HG03432 (cell line): Measurements from ENCODE around the gene PAIP1.
"Not testable (repeated sequence)": the region's sequence is repeated elsewhere in the genome, so short reads cannot be mapped to it uniquely, and the experiment has no call there.

Experiments used
- ATAC-seq: cut with Tn5 transposase; IDR thresholded peaks from one replicate; pipeline ENCODE4 v1.9.1; 2021; ENCODE audit warnings: mild to moderate bottlenecking, moderate library complexity; ENCODE audit not compliant: unreplicated experiment

The PAIP1 gene, protein sequence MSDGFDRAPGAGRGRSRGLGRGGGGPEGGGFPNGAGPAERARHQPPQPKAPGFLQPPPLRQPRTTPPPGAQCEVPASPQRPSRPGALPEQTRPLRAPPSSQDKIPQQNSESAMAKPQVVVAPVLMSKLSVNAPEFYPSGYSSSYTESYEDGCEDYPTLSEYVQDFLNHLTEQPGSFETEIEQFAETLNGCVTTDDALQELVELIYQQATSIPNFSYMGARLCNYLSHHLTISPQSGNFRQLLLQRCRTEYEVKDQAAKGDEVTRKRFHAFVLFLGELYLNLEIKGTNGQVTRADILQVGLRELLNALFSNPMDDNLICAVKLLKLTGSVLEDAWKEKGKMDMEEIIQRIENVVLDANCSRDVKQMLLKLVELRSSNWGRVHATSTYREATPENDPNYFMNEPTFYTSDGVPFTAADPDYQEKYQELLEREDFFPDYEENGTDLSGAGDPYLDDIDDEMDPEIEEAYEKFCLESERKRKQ

DNA sequence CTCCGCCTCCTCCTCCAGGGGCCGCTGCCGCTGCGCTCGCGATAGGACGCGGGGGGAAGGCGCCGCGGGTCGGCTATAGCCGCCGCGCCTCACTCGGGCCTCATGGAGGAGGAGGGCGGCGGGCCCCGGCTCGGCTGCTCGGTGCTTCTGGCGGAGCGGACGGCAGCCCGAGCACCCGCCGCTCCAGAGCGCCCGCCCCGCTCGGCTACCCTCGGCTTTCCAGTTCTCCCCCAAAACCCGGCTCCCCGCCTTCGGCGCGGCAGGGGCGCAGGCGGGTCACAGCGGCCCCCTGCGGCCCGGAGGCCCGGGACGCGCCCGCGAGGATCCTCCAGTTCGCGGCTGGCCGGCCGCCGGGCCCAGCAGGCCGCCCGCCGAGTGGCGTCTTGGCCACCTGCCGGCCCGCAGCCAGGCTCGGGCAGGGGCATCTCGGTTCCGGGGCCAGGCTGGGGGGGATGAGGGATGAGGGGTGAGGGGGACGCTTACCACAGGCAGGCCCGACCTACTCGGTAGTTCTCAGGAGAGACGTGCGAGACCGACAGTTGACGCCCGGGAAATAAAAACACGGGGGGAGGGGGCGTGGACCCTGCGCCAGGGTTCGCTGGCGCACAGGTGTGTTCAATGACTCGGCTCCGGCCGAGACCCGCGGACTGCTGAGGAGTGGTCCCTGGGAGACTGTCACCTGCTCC, at the start of gene PAIP1:
PAIP1 (minus strand) TSS at position 221 of the 686 bp plus-strand sequence. CDS start 231 bp downstream, outside the sequence.
- ATAC-seq: peak; percentile 80

DNA sequence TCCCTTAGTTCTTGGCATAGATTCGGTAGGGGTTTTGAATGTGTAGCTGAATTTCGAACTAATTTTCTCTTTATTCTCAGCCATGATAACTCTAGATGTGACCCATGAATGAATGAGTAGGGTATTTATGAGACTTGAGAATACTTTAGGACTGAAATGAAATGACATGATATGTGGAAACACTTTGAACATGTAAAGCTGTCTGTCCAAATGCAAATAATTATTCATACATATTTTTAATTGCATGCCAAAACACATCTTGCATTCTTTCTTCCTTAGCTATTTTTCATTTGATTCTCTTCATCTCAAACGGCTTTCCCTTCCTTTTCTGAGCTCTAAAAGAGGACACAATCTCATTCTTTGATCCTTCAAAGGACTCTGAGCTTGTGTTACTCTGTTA, 49.5 kb upstream of the PAIP1 start:
- ATAC-seq: no peak

DNA sequence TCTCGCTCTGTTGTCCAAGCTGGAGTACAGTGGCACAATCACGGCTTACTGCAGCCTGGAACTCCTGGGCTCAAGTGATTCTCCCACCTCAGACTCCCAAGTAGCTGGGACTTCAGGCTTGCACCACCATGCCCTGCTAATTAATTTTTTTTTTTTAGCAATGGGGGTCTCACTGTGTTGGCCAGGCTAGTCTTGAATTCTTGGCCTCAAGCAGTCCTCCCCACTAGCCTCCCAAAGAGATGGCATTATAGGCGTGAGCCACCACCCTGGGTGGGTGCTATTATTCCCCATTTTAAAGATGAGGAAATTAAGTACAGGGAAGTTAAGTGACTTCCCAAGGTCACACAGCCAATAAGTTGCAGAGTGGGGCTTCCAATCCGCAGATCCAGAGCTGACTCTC, 47.8 kb upstream of the PAIP1 start:
- ATAC-seq: no peak

DNA sequence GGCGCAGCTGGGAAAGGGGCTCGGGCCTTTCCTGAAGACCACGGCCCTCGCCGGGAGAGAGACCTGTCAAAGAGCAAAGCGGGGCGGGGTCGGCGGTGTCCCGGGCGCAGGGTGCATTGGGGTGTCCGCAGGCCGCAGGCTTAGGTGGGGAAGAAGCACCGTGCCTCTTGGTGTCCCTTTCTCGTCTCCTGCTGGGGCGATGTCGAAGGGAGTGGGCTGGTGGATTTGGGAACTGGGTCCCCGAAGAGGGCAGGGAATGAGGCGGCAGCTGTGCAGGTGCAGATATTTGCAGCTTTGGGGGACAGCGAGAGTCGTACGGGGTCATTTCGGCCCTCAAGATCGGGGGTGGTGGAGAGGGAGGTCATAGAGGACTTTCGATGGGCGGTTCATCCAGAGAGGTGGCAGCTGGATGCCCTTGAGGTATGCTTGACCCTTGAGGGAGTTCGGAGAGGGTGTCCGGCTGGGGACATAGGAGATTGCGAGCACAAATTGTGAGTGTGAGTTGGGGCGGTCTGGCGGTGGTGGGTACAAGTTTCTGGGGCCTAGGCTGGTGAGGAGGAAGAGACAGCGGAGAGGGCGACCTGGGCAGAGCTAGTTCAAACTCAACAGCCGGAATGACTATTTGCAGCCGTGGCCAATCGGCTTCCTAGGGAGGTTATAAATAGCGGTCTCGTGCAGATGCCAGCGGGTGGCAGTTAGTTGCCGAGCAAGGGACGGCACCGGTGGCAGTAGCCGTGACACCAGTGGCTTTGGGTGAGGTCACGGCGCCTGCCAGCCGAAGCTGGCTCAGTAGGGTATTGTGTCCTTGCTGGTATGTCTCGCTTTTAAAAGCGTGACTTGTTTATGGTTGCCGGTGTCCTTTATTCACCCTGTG, 46.7 kb upstream of the PAIP1 start:
- peak; percentile 62 for ATAC-seq

DNA sequence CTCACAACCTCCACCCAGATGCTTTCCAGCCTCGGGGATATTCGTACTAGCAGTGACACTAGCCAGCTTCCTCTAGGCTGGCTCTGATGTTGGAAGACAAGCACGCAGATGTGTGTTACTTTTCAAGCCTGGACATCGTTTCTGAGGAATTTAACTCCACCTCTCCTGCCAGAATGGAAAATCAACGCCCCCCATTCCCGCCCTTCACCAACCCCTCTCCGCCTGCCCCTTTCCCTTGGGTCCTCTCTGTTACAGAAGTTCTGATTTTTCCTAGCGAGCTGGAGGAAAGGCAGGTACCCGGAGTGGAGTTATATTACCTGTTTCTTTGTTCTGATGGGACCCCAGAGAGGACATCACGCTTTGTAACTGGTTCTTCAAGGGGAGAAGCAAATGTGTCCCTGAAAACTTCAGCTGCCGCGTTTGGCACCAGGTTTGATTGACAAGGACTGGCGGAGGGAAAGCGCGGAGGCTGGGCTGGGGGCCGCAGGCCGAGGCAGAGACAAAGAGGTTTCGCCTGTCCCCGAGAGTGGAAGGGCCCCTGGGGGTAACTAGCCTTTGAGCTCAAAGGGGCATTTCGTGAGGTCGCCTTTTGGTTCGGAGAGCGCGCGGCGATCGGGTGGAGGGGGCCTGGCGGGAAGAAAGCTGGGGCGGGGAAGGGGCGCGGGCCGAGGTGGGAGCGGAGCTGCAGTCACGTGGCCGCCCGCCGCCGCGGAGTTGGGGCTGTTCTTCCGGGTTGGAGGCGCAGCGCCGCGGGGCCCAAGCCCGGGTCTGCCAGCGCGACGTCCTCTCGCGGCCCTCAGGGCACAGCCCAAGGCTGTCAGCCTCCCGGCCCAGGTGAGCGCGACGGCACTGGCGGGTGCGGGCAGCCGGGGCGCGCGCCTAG, 45.8 kb upstream of the PAIP1 start, which contains the start of gene NNT:
NNT (plus strand) TSS at position 720 of the 883 bp plus-strand sequence. CDS start 6,016 bp downstream, outside the sequence.
- ATAC-seq: peak; percentile 80

DNA sequence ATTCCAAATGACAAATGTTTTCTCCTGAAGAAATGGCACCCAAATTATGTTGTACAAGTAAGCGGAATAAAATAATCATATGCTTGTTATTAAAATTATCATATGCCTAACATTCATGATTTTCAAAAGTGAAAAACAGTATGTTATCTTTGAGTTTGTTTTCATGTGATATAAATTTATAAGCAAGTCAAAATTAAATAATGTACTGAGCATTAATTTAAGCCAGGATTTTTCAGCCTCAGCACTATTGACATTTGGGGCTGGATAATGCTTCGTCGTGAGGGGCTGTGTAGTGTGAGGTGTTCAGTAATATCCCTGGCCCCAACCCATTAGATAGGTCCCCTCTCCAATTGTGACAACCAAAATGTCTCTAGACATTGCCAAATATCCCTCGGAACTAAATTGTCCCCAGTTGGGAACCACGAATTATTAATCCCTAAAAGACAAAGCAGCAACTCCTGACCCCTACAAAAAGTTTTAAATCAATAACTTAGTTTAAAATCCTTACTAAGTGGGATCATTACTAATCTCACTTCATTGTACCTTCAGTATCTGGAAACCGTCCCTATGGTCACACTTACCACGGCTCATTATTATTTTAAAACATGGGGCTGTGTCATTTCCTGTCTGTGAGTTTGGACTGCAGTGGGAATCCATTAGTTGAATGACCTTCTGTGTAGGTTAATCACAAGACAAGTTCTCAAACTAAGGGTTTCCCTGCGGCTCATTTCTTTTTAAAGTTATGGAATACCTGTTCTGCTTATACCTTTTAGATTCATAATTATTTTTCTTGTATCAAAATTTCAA, 44.8 kb upstream of the PAIP1 start:
- peak; percentile 27 for ATAC-seq

DNA sequence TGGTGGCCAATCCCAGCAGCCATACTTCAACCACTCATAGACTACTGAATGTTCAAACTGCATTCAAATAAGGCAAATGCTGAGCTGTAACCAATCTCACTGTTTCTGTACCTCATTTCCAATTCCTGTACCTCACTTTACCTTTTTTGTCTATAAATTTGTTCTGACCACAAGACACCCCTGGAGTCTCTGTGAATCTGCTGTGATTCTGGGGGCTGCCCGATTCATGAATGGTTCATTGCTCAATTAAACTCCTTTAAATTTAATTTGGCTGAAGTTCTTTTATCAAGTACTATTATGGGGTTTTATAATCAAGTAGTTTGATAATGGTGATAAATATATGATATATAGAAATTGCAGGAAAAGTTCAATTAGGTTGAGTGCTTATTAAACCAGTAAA, 42.0 kb upstream of the PAIP1 start:
- ATAC-seq: not testable (repeated sequence)

DNA sequence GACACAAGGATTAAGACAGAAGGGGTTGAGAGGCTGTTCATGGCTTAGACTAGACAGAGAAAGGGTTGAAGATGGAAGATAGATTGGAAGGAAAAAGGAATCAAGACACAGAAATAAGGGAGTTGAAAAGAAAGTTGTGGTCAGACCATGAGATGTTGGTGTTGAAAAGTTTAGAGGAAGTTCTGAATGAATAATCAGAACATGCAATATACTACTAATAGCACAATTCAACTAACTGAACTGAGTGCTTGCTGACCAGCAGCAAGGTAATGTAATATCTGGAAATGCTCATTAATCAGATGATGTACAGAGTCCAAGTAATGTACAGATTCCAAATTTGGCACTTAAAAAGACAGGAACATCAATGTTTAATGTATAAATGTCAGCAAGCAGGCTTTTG, 35.5 kb upstream of the PAIP1 start:
- peak; percentile 60 for ATAC-seq

DNA sequence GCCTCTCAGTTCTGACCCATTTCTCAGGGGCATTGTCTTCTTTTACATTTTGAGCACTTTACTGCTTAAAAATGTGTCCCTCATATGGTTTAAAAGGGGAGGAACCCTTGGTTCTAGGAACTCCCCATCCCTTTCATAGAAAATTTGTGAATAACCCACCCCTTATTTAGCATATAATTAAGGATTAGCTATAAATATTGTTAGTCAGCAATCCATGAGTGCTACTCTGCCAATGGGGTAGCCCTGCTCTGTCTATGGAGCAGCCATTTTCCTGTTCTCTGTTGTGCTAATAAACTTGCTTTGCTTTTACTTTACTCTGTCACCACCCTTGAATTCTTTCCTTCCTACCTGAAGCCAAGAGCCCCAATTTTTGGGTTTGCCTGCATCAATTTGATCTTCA, 33.8 kb upstream of the PAIP1 start:
- ATAC-seq: no peak

DNA sequence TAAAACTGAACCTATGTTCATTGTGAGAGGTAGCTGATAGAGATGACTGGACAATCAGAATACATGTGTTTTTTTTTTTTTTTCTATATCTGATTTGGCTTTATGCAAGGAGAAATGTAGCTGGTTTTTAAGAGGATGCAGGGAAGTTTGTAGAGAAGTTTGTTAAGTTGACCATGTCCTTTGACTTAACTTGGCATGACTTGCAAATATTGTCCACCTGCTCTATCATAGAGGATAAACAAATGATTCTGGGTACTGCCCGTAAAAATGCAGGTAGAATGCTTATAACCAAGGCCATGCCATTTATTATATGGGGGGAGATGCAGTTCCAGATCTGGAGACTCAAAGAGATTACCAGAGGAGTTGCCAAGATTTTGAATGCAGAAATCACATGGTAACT, 32.4 kb upstream of the PAIP1 start:
- no peak for ATAC-seq

DNA sequence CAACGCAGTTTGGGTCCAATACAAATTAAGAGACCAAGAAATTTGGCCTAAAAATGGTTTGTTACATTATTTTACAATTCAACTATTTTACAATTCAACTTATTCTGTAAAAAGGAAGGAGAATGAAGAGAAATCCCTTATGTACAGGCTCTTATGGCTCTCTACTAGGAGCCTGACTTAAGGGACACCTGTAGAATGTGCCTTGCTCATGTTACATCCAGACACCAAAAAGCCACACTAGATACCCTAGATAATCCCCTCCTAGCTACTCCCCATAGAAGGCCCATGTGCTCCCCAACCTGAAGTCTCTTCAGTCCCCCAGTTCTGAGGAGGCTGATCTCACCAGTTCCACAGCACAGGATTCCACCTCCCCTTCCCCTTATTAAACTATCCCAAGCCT, 32.0 kb upstream of the PAIP1 start:
- no peak for ATAC-seq

DNA sequence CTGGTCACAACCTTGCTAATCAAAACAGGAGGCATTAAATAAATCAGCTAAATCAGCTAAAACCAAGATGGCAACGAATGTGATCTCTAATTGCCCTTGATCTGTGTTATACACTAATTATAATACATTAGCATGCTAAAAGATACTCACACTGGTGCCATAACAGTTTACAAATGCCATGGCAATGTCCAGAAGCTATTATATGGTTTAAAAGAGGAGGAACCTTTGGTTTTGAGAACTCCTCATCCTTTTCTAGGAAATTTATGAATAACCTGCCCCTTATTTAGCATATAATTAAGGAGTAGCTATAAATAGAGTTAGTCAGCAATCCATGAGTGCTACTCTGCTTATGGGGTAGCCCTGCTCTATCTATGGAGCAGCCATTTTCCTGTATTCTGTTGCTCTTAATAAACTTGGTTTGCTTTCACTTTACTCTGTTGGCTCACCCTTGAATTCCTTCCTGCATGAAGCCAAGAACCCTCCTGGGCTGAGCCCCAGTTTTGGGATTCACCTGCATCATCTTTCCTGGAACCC, 27.4 kb upstream of the PAIP1 start:
- ATAC-seq: no peak

DNA sequence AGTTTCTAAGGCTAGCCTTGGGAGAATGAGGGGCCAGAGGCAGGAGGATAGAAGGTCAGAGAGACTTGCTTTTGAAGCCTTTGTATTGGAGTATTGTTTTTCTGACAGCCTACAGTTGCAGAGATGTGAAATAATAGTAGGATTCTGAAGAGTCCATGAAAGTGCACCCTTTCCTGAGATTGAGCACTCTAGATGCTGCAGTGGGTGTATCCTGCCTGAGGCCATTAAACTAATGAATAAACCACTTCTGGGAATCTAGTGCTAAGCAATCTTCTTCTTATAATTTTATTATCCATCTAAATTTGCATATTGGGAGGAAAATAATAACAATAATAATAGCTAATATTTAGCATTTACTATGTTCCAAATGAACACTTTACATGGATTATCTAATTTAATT, 26.8 kb upstream of the PAIP1 start:
- no peak for ATAC-seq

DNA sequence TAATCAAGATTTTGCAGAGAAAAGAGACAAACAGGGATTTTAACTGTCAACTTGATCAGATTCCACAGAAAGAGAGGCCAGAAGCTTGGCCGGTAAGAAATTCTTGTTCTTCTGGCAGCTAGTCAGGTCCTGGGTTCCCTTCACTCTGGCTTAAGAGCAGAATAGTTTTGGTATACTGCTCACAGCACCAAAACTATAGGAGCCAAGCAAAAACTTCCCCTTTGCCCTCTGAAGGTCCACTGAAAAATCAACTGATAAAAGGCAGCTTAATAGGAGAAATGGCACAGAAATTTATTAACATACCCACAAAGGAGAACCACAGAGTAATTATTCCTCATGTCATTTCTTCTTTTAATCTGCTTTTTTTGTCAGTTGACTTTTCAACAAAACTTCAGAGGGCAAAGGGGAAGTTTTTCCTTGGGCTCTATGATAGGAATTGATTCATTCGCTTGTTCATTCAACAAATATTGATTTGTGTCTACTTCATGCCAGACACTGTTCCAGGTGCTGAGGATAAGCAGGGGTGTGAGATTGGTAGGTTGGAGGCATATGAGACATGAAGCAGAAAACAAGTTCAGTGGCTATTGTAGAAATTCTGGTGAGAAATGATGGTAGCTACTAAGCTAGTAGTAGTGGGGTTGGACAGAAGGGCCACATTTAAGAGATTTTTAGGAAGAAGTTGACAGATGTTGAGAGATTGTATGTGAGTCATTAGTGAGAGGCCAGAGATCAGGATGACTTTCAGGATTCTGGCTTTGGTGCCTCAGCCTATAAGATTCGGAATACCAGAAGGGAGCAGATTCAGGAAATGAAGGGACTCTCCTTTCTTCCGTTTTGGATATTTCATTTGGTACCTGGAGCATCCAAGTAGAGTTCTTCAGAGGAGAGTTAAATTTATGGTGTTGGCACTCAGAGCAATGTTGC, 25.5 kb upstream of the PAIP1 start:
- no peak for ATAC-seq

DNA sequence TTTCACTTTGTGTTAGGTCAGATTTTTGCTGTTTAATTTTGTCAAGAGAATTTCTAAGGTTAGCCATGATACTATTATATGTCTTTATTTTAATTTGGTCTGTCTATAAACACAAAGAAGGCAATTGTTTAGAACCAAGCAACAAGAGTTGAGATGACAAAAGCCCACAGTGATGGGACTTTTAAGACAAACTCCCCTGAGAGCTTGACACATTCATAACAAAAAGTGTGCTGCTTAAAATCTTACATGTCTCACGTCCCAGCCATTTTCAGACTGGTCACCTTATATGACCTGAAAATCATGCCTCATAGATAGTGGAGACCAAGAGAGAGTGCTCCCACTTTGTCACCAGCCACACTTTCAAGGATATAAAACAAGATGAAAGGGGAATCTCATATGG, 24.5 kb upstream of the PAIP1 start:
- ATAC-seq: peak; percentile 56

DNA sequence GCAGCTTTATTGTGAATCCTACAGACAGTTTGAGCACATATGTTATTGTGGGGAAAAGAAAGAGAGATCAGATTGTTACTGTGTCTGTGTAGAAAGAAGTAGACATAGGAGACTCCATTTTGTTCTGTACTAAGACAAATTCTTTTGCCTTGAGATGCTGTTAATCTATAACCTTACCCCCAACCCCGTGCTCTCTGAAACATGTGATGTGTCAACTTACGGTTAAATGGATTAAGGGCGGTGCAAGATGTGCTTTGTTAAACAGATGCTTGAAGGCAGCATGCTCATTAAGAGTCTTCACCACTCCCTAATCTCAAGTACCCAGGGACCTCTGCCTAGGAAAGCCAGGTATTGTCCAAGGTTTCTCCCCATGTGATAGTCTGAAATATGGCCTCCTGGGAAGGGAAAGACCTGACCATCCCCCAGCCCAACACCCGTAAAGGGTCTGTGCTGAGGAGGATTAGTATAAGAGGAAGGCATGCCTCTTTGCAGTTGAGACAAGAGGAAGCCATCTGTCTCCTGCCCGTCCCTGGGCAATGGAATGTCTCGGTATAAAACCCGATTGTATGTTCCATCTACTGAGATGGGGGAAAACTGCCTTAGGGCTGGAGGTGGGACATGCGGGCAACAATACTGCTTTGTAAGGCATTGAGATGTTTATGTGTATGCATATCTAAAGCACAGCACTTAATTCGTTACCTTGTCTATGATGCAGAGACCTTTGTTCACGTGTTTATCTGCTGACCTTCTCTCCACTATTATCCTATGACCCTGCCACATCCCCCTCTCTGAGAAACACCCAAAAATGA, 23.7 kb upstream of the PAIP1 start:
- not testable (repeated sequence) for ATAC-seq

DNA sequence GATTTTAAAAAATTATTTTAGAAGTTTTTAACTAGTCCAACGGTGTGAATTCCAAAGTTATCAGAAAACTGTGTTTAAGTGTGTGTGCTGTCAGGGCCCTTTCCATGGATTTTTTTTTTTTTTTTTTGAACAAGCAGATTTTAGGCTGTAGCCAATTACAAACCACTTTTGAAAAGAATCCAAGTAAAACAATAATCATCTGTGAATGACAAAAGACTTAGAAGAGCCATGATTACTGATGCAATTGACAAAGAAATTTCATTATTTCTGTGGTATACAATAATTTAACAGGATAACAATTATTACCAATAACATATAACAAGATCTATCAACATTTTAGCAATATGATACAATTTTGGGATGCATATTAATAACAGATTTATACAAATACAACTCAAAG, 16.2 kb upstream of the PAIP1 start:
- no peak for ATAC-seq
